Stimulated activated naive B cell treated with anti-CD40 and anti-IgM and Interleukin-4, amounts not matched to agents 10 μg/mL and 1 μg/mL and 100 μg/mL, for 72 hours (primary cell): ENCODE measurements around the gene PDE10A.

Source experiments
- ATAC-seq, 2 donors: fragments of 150-1000 bp; cut with Tn5 transposase; replicated peaks; 2 replicates each; pipeline ENCODE4 v1.10.0; 2021; ENCODE audit warnings: moderate library complexity in 1 of 2
- DNase-seq: peaks from one replicate; pipeline ENCODE4 v3.0.0; 2021
- H3K27ac Mint-ChIP-seq: one replicate; pipeline ENCODE4 v1.8.0; 2022; ENCODE audit warnings: mild to moderate bottlenecking, mixed read lengths
- H3K27me3 Mint-ChIP-seq, 2 donors: one replicate each; pipeline ENCODE4 v1.8.0; 2022; ENCODE audit warnings: mixed read lengths in 2 of 2
- H3K36me3 Mint-ChIP-seq, 2 donors: one replicate each; pipeline ENCODE4 v1.8.0; 2022; ENCODE audit warnings: mixed read lengths in 2 of 2, mild to moderate bottlenecking in 1 of 2
- H3K4me1 Mint-ChIP-seq, 2 donors: one replicate each; pipeline ENCODE4 v1.8.0; 2022; ENCODE audit warnings: mixed read lengths in 2 of 2, mild to moderate bottlenecking in 1 of 2
- H3K4me3 Mint-ChIP-seq, 2 donors: one replicate each; pipeline ENCODE4 v1.8.0; 2022; ENCODE audit warnings: mild to moderate bottlenecking in 2 of 2, mixed read lengths in 2 of 2, moderate library complexity in 1 of 2
- H3K9me3 Mint-ChIP-seq, 2 donors: one replicate each; pipeline ENCODE4 v1.8.0; 2022; ENCODE audit warnings: mixed read lengths in 2 of 2, mild to moderate bottlenecking in 1 of 2

Gene PDE10A

DNA sequence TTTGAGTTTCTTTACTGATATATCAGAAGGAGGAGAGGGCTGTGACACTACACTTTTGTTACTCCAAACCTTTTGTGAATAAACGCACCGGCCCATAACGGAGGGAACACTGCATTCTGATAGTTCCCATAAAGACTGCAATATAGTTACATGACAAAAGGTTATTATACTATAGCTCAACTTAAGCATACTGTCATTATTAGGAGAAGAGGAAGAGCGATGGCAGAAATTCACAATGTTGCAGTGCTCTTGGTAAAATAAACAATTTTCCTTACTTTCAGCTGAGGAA is 2.3 kb upstream of the PDE10A start:
- no peak for DNase-seq
- H3K27ac Mint-ChIP-seq, result no peak overlapping the region
- H3K4me1 Mint-ChIP-seq, result peaks cover 8 to 9% of the 10 kb centered on the region in 2 donors
- H3K4me3 Mint-ChIP-seq, result no peak overlapping the region
- no peaks in the 10 kb centered on the region for H3K9me3 Mint-ChIP-seq
- peaks cover 27 to 49% of the 10 kb centered on the region in 2 donors for H3K27me3 Mint-ChIP-seq
- H3K36me3 Mint-ChIP-seq, result peaks cover 2 to 3% of the 10 kb centered on the region in 2 donors
- ATAC-seq, result no peak

DNA sequence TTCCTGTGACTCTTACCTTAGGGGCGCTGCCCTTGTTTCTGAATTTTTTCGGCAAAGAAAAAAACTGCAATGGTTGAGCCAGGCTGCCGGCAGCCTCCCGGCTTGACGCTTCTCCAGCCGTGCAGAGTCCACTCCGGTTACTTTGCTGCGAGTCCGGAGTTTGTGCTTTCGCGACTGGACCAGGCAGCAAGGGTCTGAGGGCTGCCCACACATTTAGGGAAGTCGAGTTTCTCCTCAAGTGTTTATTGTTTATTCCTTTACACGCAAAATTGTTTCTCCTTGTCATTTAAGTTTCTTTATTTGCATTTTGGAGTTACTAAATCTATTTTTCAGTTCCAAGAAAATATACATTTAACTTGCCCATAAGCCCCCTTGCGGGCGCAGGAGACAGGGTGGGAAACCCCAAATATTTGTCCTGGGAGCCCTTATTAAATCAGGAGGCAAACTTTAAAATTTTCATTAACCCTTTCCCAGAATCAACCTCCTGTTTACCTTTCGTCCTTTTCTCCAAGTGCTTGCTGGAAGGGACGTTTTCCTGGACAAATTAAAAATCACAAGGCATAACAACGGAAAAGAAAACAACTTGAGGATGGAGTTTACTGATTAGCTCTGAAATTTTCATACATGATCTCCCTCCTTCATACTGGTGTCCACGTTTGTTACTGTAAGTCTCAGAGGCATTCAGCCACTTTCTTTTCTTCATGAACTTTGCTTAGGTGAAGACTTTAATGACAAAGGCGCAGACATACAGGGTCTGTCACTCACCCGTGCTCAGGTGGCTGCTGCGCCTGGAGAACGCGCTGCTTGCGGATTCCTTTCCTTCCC is 1.7 kb upstream of the PDE10A start:
- H3K27me3 Mint-ChIP-seq, result peaks cover 31 to 54% of the 10 kb centered on the region in 2 donors
- DNase-seq (no peak), ATAC-seq (no peak)
- H3K4me3 Mint-ChIP-seq, result no peak overlapping the region
- no peaks in the 10 kb centered on the region for H3K9me3 Mint-ChIP-seq
- peaks cover 8 to 9% of the 10 kb centered on the region in 2 donors for H3K4me1 Mint-ChIP-seq
- peak overlapping the region; percentile 63 for H3K27ac Mint-ChIP-seq
- peaks cover 2 to 3% of the 10 kb centered on the region in 2 donors for H3K36me3 Mint-ChIP-seq

DNA sequence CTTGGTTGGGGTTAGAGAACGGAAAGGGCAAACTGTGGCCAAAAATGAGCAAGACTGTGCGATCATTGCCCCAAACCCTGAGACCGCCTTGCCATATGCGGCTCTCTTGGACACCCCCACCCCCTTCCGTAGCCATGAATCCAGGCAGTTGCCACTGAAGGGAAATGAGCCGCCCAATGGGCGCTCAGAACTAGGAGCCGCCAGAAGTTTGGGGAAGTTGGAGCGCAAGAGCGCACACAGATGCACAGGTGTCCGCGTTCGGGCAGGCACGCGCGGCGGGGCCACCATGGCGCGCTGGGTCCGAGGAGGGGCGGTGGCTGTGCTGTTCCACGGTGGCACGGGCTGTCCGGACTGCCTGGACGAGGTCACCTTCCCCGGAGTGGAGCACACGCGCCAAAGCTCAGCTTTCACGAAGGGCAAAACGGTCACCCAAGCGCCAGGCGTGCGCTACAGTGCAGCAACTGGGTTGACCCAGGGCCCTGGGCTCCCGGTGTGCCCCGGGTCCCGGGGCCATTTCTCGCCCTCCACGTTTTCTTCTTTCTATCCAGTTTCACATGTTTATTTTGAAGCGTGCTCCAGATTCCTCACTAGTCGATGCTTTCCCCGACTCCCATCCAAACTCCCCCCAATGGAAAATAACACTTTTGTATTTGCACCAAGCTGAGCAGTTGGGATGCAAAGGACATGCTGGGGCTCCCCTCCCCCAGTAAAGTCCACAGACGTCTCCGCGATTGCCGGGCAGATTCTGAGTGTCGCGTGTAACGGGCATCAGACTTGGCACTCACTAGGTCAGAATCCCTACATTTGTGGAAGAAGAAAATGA is 906 bp upstream of the PDE10A start:
- Mint-ChIP-seq H3K27ac (peak overlapping the region; percentile 92), H3K36me3 (peaks cover 2 to 3% of the 10 kb centered on the region in 2 donors), H3K4me3 (peak overlapping the region; percentile 43 to 59), H3K27me3 (peaks cover 34 to 60% of the 10 kb centered on the region in 2 donors), H3K4me1 (peaks cover 8 to 9% of the 10 kb centered on the region in 2 donors), H3K9me3 (no peaks in the 10 kb centered on the region)
- no peak for DNase-seq
- ATAC-seq, result no peak

DNA sequence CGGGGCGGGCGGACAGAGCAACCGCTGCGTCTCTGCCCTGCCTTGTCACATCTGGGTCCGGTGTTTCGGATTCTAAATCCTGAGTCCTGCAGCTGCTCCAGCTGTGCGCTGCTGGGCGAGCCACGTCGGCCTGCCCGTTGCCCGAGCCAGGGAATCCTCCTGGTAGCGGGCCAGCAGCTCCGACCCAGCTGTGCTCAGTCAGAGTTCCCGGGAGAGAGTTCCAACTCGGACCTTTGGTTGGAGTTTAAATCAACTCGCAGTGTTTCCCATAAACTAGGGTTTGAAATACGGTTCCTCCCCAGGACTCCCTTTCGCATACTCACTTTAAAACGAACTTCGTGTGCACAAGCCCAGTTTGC is 315 bp upstream of the PDE10A start:
- H3K9me3 Mint-ChIP-seq, result no peaks in the 10 kb centered on the region
- DNase-seq, result no peak
- peaks cover 8 to 9% of the 10 kb centered on the region in 2 donors for H3K4me1 Mint-ChIP-seq
- peak overlapping the region; percentile 92 for H3K27ac Mint-ChIP-seq
- peaks cover 37 to 66% of the 10 kb centered on the region in 2 donors for H3K27me3 Mint-ChIP-seq
- H3K36me3 Mint-ChIP-seq, result peaks cover 2 to 3% of the 10 kb centered on the region in 2 donors
- H3K4me3 Mint-ChIP-seq, result peak overlapping the region; percentile 43 to 59
- ATAC-seq, result no peak

DNA sequence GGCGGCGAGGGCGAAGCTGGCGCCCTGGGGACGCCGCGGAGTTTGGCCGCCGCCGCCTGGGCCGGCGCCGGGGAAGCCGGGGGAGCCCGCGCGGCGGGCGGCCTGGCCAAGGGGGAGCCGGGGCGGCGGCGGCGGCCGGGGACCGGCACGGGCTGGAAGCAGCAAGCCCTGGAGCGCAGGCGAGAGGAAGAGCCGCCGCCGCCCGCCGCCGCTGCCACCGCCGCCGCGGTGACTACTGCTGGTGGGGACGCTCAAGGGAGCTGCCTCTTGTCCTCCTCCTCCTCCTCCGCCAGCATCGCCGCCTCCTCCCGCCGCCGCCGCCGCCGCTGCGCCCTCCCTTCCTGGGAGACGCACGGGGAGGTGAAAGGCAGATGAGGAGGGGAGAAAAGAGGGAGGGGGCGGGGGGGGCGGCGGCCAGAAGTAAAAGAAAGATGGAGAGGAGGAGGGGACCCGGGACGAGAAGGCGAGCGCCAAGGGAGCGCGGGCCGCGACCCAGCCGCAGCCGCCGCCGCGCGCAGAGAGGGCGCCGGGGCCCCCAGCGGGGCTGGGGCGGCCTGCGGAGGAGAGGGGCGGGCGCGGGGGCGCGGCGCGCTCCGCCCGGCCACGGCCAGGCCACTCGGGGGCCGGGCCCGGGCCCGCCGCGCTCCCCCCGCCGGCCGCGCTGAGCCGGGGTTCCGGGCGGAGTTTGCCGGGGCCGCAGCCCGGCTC is 846 bp downstream of the PDE10A start:
- DNase-seq, result no peak
- peaks cover 45 to 74% of the 10 kb centered on the region in 2 donors for H3K27me3 Mint-ChIP-seq
- H3K27ac Mint-ChIP-seq, result peak overlapping the region; percentile 89
- peak overlapping the region; percentile 60 to 72 for H3K4me3 Mint-ChIP-seq
- no peaks in the 10 kb centered on the region for H3K9me3 Mint-ChIP-seq
- peaks cover 2 to 3% of the 10 kb centered on the region in 2 donors for H3K36me3 Mint-ChIP-seq
- H3K4me1 Mint-ChIP-seq, result peaks cover 8 to 9% of the 10 kb centered on the region in 2 donors
- no peak for ATAC-seq

DNA sequence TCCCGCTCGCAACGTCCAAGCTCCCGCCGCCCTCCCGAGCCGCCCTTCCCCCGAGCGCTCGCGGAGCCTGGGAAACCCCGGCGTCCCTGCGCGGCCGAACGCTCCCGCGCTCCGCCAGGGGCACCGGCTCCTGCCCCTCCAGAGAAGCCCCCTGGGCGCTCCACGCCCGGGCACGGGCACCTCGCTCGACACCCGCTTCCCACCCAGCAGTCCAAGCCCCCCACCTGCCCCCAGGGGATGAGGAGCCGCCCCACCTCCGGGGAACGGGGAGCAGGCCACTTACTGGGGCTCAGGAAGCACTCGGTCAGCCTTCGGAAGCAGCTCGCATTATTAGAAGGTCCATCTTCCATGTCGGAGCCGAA is 1.4 kb downstream of the PDE10A start:
- ATAC-seq, result no peak
- H3K36me3 Mint-ChIP-seq, result peaks cover 2 to 3% of the 10 kb centered on the region in 2 donors
- no peak overlapping the region for H3K4me3 Mint-ChIP-seq
- peak overlapping the region; percentile 71 for H3K27ac Mint-ChIP-seq
- no peaks in the 10 kb centered on the region for H3K9me3 Mint-ChIP-seq
- DNase-seq, result no peak
- peaks cover 44 to 72% of the 10 kb centered on the region in 2 donors for H3K27me3 Mint-ChIP-seq
- H3K4me1 Mint-ChIP-seq, result peaks cover 8 to 9% of the 10 kb centered on the region in 2 donors

DNA sequence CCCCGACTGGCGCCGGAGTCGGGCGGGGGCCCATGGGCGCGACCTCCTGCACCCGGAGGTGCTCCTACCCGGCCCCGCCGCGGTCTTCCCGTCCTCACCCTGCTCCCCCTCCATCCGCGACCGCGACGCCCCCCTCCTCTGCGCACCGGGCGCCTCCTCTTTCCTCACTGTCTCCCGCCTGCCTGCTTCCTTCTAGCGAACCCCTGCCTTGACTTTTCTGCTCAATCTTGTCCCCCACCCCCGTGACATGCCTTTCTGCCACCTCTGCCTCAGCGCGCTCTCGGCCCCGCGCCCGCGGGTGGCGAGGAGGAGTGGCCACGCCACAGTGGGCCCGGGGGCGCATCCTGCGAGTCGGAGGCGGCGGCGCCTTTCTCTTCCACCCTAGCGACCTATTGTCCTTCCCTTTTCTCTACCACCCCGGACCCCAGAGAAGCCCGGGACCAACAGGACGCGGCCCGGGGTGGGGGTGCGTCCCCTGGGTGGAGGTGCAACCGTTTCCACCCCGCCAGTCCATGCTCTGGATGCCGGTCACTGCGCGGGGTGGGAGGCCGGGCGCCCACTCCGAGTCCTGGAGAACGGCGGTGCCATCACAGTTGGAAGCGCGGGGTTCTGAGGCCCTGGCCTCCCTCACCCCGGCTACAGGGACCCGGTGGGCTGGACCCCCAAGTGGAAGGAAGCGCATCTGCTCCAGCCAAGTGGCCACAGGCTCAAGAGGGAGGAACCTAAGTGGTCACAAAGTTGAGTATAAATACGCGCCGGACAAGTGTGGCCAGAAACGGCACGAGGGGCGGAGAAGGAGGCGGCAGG is 2.0 kb downstream of the PDE10A start:
- DNase-seq (no peak), ATAC-seq (no peak)
- peaks cover 2 to 3% of the 10 kb centered on the region in 2 donors for H3K36me3 Mint-ChIP-seq
- no peaks in the 10 kb centered on the region for H3K9me3 Mint-ChIP-seq
- peaks cover 8 to 9% of the 10 kb centered on the region in 2 donors for H3K4me1 Mint-ChIP-seq
- H3K27me3 Mint-ChIP-seq, result peaks cover 41 to 68% of the 10 kb centered on the region in 2 donors
- H3K4me3 Mint-ChIP-seq, result peak overlapping the region in 1 of 2 donors; percentile 29
- peak overlapping the region; percentile 69 for H3K27ac Mint-ChIP-seq

DNA sequence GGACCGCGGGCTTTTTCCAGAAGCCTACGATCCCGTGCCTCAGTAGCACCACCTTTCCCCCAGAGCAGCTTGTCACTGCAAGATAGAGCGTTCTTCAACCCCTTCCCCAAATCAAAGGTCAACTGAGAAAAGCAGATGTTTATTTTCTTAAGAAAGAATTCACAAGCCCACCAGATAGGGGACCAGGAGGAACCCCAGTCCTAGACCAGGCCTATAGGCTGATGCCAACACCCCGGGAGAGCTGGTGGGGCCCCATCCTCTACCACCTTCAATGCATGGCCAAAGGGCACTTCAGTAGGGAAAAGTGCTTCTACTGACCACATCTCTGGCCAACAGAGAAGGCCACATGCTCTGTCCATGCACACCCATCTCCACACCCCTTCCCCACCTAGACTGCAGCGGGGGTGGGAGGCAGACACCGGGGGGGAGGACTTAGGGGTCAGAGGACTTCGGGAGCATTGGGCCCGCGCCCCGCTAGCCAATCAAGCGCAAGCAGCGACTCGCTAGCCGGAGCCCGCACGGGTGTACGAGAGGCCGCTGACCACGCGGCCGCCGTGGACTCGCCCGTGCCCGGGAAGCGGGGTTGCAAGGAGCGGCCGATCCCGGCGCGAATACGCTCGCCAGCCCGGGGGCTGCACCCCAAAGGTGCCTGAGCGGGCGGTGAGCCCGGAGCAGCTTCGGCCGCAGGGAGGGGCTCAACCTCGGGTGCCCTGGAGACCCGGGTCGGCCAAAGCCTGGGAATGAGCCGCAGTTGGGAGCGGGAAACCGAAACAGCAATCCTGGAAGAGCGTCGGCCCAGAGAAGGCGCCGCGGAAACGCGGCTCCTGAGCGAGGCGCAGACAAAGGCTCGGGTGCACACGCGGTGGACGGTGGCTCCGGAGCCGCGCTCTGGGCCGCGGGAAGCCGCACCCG is 2.8 kb downstream of the PDE10A start:
- no peaks in the 10 kb centered on the region for H3K9me3 Mint-ChIP-seq
- ATAC-seq, result no peak

DNA sequence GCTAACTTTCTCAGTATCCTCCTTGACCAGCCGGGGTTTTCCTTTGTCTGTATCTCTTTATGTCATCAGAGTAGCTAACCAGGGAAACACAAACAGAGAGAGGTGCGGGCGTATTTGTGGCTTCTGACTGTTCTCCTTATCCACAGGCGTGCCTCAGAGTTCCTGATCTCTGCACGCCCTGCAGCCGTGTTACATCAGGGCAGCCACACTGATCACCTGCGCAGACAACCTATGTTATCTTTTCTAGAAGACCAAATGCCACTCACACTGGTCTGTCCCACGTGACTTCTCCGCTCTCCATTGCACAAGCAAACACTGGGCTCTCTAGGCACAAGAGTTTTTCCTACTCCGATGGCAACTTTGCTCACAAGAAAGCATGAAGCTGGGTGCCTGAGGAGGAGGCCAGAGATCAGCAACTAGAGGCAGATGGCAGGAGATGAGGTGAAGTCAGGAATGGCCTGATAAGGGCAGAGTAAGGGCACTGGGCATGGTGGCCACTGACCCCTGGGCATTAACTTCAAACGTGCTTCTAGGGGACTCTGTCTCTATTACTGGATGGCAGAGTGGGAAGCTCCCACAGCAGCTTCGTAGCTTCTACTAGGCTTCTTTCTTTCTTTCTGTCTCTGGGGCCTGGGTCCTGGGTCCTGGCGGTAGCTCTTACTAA is 4.5 kb downstream of the PDE10A start:
- Mint-ChIP-seq H3K27me3 (peaks cover 21 to 46% of the 10 kb centered on the region in 2 donors), H3K27ac (no peak overlapping the region), H3K36me3 (peaks cover 0 to under 1% of the 10 kb centered on the region in 2 donors), H3K4me3 (no peak overlapping the region), H3K9me3 (no peaks in the 10 kb centered on the region), H3K4me1 (peaks cover 2 to 3% of the 10 kb centered on the region in 2 donors)
- DNase-seq, result no peak
- no peak for ATAC-seq

More for the DNA sequence above, 2.8 kb downstream of the PDE10A start:
- H3K27ac Mint-ChIP-seq, result peak overlapping the region; percentile 79
- H3K27me3 Mint-ChIP-seq, result peaks cover 38 to 63% of the 10 kb centered on the region in 2 donors
- H3K4me1 Mint-ChIP-seq, result peaks cover 8 to 9% of the 10 kb centered on the region in 2 donors
- peaks cover 2 to 3% of the 10 kb centered on the region in 2 donors for H3K36me3 Mint-ChIP-seq
- H3K4me3 Mint-ChIP-seq, result no peak overlapping the region
- no peak for DNase-seq

DNA sequence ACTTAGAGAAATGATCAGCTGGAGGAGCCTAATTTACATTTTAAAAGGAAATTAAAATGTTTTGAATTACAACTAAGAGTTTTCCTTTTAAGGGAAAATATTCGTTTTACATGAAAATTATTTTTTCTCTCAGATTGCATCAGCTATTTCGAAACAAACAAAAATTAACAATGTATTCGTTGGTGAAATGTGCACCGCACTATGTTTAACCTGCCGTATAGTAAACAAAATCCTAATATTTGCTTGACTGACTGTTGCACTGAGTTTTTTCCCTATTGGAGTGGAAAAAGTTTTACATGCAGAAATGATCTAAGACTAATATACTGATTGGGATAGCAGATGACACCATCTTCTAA is 5.7 kb downstream of the PDE10A start:
- H3K9me3 Mint-ChIP-seq, result no peaks in the 10 kb centered on the region
- H3K27me3 Mint-ChIP-seq, result peaks cover 19 to 41% of the 10 kb centered on the region in 2 donors
- no peaks in the 10 kb centered on the region for H3K4me1 Mint-ChIP-seq
- ATAC-seq (no peak), DNase-seq (no peak)
- H3K4me3 Mint-ChIP-seq, result no peak overlapping the region
- no peaks in the 10 kb centered on the region for H3K36me3 Mint-ChIP-seq
- H3K27ac Mint-ChIP-seq, result no peak overlapping the region

DNA sequence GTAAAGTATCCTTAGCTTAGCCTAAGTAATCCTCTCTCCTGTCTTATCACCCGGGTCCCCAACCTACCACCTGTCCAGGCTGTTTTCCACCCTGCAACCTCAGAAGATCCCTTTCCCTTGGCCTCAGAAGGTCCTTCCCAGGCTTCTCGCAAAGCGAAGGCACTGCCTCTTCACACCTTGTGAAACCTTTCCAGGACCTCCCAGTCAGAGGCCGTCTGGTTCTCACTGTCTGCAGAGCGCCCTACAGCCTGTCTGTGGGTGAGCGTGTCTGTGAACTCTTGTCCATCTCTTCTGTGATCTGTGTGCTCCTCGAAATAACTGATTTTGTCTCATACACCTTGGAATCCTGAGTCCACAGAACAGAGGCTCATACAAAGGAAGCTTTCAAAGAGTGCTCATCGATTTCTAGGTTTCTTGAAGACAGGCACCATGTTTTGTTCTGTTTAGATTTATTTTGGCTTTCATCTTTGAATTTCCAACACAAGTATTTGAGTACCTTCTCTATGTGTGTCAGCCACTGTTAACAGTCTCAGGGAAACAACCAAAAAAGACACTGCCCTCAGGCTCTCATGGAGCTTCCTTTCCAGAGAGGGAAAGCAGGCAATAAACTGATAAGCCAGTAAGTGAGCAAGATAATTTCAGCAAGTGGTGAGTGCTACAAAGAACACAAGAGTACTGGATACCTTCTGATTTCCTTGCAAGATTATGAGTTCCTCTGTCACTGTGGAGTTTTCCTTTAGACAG is 6.3 kb downstream of the PDE10A start:
- no peak overlapping the region for H3K27ac Mint-ChIP-seq
- peaks cover 19 to 38% of the 10 kb centered on the region in 2 donors for H3K27me3 Mint-ChIP-seq
- no peaks in the 10 kb centered on the region for H3K9me3 Mint-ChIP-seq
- no peaks in the 10 kb centered on the region for H3K4me1 Mint-ChIP-seq
- H3K36me3 Mint-ChIP-seq, result no peaks in the 10 kb centered on the region
- no peak overlapping the region for H3K4me3 Mint-ChIP-seq
- ATAC-seq, result no peak
- DNase-seq, result no peak

DNA sequence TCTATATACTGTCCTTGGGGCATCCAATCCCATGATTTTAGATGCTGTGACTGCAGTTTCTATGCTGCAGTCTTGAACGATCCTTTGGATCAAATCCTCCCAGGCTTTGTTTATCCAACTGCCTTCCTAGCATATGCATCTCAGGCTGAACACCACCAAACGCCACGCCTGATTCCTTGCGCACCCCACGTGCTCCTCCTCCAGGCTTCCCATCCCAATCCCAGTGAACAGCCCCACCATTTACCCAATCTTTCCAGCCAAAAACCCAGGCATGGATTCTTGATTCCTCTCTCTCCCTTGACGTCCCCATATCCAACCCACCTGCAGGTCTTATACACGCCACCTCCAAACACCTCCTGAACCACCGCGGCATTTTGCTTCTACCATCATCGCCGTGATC is 7.8 kb downstream of the PDE10A start:
- no peaks in the 10 kb centered on the region for H3K4me1 Mint-ChIP-seq
- DNase-seq (no peak), ATAC-seq (no peak)
- H3K36me3 Mint-ChIP-seq, result no peaks in the 10 kb centered on the region
- H3K27me3 Mint-ChIP-seq, result peaks cover 19 to 24% of the 10 kb centered on the region in 2 donors
- no peak overlapping the region for H3K27ac Mint-ChIP-seq
- no peak overlapping the region for H3K4me3 Mint-ChIP-seq
- peaks cover 0 to 3% of the 10 kb centered on the region in 2 donors for H3K9me3 Mint-ChIP-seq
